Vagina (tissue), 2 donors: ENCODE measurements around the gene TDRD9.

Source experiments
- POLR2A ChIP-seq, 2 donors: fragments of 450-650 bp; IDR thresholded peaks; one replicate each; pipeline ENCODE4 v1.6.1; 2017; ENCODE audit warnings: antibody characterized with exemption in 2 of 2, mild to moderate bottlenecking in 2 of 2, moderate library complexity in 2 of 2
- POLR2AphosphoS5 ChIP-seq, 2 donors: sonication (generic); formaldehyde crosslinking; IDR thresholded peaks; one replicate each; pipeline ENCODE4 v1.9.0; 2017; ENCODE audit warnings: antibody characterized with exemption in 2 of 2, mild to moderate bottlenecking in 2 of 2, low read depth in 1 of 2; ENCODE audit not compliant: insufficient read depth in 1 of 2
- TF ChIP-seq, protein P1 (sequence below), 3 experiments: fragments of 450-650 bp in 2 of 3; fragments of 200-600 bp in 1 of 3; sonication (generic) in 1 of 3; IDR thresholded peaks; one replicate each; pipeline ENCODE4 v1.5.1; 2017 to 2019; ENCODE audit warnings: antibody characterized with exemption in 3 of 3, mild to moderate bottlenecking in 2 of 3, moderate library complexity in 2 of 3

DNA sequence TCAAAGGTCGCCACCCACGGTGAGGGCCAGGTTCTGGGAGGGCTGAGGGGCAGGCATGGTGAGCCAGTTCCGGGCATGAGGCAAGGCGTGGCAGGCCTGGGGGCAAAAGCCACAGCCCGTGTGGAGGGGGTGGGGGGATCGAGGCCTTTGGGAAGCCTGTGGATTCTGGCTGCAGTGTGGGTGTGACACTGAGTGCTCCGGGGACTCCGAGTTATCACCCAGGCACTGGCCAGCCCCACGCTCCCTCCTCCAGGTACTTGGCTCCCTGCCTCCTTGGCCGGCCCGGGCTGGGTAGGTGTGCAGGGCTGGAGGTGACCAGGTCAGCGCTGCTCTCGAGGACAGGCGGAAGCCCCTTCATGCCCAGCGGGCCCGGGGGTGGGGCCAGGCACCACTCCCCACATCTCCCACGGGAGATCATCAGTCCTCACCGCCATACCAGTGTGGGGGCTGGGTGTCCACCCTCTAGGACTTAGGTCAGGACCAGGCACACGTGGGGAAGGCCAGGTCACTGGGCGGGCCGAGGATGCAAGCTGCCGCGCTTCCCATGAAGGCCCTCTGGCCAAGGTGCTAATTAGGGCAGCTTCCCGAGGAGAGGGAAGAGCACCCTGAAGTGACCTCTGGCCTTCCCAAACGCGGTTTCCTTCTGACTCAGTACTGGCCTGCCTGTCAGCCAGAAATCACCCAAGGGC lies 34.1 kb upstream of the TDRD9 start:
- TF ChIP-seq, protein P1, sequence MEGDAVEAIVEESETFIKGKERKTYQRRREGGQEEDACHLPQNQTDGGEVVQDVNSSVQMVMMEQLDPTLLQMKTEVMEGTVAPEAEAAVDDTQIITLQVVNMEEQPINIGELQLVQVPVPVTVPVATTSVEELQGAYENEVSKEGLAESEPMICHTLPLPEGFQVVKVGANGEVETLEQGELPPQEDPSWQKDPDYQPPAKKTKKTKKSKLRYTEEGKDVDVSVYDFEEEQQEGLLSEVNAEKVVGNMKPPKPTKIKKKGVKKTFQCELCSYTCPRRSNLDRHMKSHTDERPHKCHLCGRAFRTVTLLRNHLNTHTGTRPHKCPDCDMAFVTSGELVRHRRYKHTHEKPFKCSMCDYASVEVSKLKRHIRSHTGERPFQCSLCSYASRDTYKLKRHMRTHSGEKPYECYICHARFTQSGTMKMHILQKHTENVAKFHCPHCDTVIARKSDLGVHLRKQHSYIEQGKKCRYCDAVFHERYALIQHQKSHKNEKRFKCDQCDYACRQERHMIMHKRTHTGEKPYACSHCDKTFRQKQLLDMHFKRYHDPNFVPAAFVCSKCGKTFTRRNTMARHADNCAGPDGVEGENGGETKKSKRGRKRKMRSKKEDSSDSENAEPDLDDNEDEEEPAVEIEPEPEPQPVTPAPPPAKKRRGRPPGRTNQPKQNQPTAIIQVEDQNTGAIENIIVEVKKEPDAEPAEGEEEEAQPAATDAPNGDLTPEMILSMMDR (IDR thresholded peaks at IDR 0.05): no peak
- no peak for TF ChIP-seq POLR2A (IDR thresholded peaks at IDR 0.05)
- TF ChIP-seq POLR2AphosphoS5 (IDR thresholded peaks at IDR 0.05; ENCODE audit: insufficient read depth in 1 of 2, low read depth in 1 of 2): no peak
